ENCODE measurements around the gene FBXO3.

- TF ChIP-seq CTCF (IDR thresholded peaks at IDR 0.05) = no peak
- TF ChIP-seq POLR2A (IDR thresholded peaks at IDR 0.05) = no peak
These were observed 825 bp downstream of the FBXO3 start for GRCh38 chr11:33773404-33773986.

All from Peyer's patch (tissue), 4 donors.